NCI-H2107 treated with DMSO at 0.1 percent for 48 hours (cell line): ENCODE results near the gene LLGL1.

Experiments
- DNase-seq: peaks from one replicate; lab custom pipeline; 2025; ENCODE audit not compliant: unreplicated experiment; lab: John Stamatoyannopoulos, UW

Gene LLGL1

DNA sequence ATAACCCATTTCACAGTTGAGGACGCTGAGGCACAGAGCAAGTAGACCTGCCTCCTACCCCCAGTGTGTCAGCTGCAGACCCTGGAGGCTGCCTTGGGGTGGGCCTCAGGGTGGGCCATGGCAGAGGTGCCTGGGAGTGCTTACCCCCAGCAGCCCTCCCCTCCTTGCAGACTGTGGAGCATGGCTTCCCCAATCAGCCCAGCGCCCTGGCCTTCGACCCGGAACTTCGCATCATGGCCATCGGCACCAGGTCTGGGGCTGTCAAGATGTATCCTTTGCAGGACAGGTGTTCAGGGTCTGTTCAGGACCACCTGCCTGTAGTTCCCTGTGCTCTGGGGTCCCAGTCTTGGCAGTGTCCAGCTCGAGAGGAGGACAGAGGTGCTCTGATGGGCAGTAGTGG, 4.3 kb downstream of the LLGL1 start:
- DNase-seq = no peak

DNA sequence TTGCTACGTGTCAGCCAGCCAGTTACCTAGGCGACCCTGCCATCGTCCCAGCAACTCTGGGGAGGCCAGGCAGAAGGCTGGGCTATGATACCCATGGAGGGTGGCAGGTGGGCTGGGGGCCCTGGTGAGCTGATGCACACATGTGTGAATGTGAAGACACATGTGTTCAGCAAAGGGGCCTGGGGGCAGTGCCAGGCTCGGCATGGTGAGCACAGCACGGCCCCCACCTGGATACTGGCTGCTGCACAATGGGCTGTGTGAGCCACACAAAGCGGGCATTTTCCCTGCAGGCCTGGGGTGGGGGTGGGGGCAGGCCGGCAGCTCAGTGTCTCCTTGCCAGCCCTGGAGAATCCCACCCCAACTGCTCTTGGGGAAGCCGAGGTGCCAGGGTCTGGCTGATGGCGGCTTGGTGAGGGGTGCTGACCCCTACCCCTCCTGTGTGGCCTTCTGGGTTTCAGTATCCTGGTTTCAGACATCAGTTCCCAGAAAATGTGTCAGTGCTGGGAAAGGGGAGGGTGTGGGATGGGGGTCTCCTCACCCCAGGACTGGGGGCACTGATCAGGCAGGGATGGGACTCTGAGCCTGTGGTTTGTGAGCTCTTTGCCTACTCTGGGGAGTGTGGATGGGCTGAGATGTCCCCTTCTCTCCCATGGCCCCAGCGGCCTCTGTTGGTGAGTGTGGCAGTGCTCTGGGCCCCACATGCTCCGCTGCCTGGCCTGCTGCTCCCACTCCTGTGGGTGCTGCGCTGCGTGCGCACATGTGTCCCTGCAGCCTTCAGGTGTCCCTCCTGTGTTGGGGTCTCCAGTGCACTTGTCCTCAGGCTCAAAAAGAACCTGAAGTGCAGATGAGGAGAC, 5.1 kb downstream of the LLGL1 start:
- DNase-seq = no peak

DNA sequence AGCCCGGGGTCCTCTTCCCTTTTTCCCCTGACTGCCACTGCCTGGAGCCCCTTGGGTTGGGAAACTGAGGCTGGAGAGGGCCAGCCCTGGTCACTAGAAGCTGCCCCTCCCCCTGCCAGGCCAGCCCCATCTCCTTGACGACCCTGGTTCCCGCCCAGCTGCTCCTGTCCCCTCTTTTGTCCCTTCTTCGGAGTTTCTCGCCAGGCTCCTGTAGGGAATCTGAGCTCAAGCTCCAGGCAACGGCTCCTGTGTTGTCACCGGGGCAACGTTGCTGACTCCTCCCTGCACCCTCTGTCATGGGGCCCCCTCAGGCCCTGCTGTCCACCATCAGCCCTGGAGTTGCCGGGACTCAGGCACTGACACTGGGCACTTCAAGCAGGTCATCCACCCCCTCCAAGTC, 5.7 kb downstream of the LLGL1 start:
- no peak for DNase-seq

- no peak for DNase-seq
These were observed 8.5 kb downstream of the LLGL1 start for GRCh38 chr17:18233803-18234518.

- DNase-seq = no peak
These were observed 9.5 kb downstream of the LLGL1 start for GRCh38 chr17:18234853-18235380.

DNA sequence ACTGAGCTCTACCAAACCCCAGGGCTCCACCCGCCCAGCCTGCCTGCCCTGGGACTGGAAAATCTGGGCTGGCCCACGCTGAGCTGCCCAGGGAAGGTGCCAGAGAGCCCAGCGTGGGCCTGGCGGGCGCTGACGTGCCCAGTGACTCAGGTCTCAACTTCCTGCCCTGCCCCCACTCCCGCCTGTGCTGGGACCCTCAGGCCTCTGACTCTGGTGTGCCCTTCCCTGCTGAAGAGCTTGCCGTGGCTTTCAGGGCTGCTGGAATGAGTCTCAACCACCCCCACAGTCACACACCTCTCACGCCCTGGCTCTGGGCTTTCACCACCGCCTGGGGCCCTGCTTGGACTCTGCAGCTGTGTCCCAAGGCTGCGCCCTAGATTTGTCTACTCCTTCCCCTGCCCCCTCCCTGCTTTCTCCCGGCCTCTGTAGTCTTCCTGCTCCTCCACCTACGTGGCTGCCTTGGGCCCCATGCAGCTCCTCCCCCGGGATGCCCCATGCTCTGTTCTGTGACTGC, 10.4 kb downstream of the LLGL1 start:
- DNase-seq = no peak

GRCh38 chr17:18236494-18236893, 11.1 kb downstream of the LLGL1 start:
- DNase-seq = no peak

- DNase-seq = no peak
These were observed 12.0 kb downstream of the LLGL1 start for GRCh38 chr17:18237461-18237860.

GRCh38 chr17:18238299-18238698, 12.9 kb downstream of the LLGL1 start:
- DNase-seq = no peak

DNA sequence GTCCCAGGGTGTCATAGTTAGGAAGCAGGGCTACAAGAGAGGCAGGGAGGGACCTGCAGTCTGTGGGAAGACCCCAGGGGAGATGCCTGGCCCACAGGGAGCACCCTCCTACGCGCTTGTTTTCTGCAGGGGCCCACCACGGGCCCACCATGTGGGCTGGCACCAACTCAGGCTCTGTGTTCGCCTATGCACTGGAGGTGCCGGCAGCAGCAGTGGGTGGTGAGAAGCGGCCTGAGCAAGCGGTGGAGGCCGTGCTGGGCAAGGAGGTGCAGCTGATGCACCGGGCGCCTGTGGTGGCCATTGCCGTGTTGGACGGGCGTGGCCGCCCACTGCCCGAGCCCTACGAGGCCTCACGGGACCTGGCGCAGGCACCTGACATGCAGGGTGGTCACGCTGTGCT, 15.0 kb downstream of the LLGL1 start:
- DNase-seq = no peak

DNA sequence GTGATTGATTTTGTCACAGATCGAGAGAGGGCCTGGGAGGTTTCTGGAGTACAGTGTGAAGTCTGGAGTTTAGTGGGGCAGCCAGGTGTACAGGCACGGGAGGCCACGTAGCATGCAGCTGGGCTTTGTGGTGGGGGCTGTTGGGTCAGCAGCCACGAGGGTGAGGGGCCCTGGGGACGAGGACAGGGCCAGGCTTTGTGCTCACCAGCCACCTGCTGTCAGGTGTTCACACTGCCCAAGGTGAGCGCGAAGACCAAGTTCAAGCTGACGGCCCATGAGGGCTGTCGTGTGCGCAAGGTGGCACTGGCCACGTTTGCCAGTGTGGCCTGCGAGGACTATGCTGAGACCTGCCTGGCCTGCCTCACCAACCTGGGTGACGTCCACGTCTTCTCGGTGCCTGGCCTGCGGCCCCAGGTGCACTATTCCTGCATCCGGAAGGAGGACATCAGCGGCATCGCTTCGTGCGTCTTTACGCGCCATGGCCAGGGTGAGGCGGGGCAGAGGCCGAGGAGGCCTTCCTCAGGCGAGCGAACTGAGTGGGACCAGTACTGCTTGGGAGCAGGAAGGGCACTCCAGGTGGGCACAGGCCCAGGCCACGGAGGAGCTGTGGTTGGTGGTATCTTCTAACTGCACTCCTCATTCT, 15.9 kb downstream of the LLGL1 start:
- DNase-seq = no peak

GRCh38 chr17:18245038-18245776, 19.8 kb downstream of the LLGL1 start:
- DNase-seq = no peak

DNA sequence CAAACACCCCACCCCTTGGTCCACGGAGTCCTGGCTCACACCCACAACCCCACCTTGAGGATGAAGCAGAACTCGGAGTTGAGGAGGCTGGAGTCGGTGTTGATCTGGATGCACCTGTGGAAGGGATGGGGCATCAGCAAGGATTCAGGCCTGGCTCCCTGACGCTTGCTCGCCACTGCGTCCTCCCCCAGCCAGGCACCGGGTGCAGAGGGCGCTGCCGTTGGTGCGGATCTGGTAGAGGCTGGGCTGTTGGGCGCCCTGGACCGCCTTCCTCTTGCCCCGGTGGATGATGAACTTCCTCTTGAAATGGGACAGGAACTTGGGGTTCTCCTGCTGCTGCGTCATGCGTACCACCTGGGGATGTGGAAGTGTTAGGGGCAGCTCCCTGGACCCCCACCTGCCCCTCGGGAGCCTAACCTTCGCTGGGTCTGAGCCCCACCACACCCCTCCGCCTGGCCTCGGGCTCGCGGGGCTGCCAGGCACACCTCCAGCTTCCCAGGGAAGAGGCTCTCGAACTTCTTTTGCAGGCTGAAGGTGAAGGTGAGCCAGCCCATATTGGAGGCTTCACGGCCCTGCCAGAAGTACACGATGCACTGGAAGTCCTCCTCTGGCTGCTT, 20.8 kb downstream of the LLGL1 start:
- DNase-seq = no peak

DNA sequence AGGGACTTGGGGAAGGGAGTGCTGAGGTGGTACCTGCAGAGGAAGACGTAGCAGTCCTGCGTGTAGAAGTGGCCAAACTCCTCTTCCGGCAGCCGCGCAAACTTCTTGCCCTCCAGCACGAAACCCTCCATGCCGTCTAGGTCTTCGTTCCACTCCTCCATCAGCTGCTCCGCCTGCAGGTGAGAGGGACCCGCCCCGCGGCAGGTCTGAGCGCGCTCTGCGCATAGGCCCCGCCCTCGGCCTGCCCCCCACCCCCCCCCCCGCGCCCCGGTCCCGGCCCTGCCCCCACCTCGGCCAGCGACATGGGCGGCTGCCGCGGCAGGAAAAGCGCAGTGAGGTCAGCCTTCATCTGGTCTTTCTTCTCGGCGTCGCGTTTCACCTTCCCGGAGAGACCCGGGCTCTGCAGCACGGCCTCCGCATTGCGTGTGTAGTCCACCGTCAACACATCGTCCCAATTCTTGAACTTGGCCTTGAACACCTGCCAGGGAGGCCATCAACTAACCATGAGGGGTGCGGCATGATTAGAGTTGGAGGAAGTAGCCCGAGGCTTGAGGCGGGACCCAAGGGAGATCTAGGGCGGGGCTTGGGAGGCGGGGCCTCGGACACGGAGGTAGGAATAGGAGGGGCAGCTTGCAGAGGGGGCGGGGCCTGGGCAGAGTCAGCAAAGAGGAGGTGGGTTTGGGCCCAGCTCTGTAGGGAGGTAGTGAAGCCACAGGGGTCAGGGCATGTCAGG, 21.6 kb downstream of the LLGL1 start:
- peak; percentile 40 for DNase-seq

- DNase-seq = no peak
These were observed 22.2 kb downstream of the LLGL1 start for GRCh38 chr17:18247613-18248001.

DNA sequence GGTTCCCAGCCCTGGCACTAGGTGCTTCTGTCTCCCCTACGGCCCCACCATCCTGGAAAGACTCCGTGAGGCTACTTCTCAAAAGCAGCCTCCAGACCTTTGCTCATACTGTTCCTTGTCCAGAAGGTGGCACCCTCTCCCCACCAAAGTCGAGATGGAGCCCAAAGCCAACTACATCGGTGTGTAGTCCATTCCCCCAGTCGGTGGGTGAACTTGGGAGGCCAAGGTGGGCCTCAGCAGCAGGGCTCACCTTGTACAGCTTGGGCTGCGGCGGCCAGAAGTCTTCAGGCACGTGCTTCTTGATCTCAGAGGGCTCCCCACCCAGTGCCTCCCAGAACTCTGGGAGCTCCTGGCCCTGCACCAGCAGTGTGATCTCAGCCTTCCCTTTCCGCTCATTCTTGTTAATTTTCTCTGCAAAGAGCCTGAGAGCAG, 22.9 kb downstream of the LLGL1 start:
- peak; percentile 14 for DNase-seq

GRCh38 chr17:18248811-18249210, 23.4 kb downstream of the LLGL1 start:
- DNase-seq = no peak

- DNase-seq = no peak
These were observed 24.8 kb downstream of the LLGL1 start for GRCh38 chr17:18250259-18250658.

GRCh38 chr17:18250708-18251107, 25.3 kb downstream of the LLGL1 start:
- DNase-seq = no peak

GRCh38 chr17:18251204-18251603, 25.8 kb downstream of the LLGL1 start:
- DNase-seq = no peak
